ENCODE data around the gene IL1RL2. TPM values are rescaled to one million over a fixed set of nuclear protein-coding genes. Genes with fewer than 3 reads are reported as not detected.
A peak's percentile ranks its signal among the peaks of the same experiment; 100 is the strongest.

IL1RL2 gene
- total and polyA plus RNA-seq, 2 of the 4 experiments (the other 2 are of a cell fraction), result 0.09 to 0.36 TPM

DNA sequence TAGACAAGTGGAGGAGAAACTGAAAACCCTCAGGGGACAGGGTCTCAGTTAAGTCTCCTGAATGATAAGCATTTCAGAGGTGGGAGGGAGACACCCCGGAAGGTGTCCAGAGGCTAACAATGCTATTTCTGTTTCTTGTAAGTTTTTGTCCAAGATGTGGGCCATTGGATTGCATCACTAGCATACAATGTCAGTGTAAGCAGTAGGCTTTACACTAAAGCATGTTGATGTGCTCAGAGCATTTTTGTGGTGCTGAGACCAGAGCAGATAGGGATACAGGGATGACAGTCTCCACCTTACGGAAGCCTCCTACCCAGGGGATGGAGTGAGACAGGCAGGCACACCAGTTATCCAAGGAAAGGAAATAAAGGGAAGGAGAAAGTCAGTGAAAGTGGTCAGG, 46.4 kb upstream of the IL1RL2 start:
- no peak overlapping the region for H3K56ac ChIP-seq (ENCODE audit: extremely low read depth, insufficient read depth, low read length)
- H4K20me1 ChIP-seq (ENCODE audit: insufficient read depth, low read length), result 0 out of 2 replicates have a peak, but pooled peaks cover 3% of the 10 kb centered on the region
- H3K9me3 ChIP-seq (ENCODE audit: control insufficient read depth, insufficient read depth, low read length), result peaks cover 10% of the 10 kb centered on the region
- CTCF ChIA-PET, result interaction anchor here (0.9 kb wide), 1 partner anchor 100 kb away, joined by 4 read pairs; no protein-coding TSS in a partner anchor
- peak overlapping the region; percentile 16; the same call in 1 of the 2 replicates for H2BK120ac ChIP-seq (ENCODE audit: low read depth, low read length)
- H4K91ac ChIP-seq (ENCODE audit: insufficient read depth, low read depth, low read length), result peak overlapping the region; percentile 29; the same call in 1 of the 2 replicates
- no peak overlapping the region for H2AK9ac ChIP-seq (replicated peaks; ENCODE audit: low read depth, low read length, poor library complexity)
- H3K27me3 ChIP-seq (ENCODE audit: control insufficient read depth, insufficient read depth, low read length), result no peaks in the 10 kb centered on the region
- H3K79me1 ChIP-seq (ENCODE audit: low read depth in 1 of 2, low read length in 2 of 2), result peaks cover 12 to 45% of the 10 kb centered on the region in 2 experiments
- no peak overlapping the region for H2BK20ac ChIP-seq (ENCODE audit: low read depth, low read length)
- no peak overlapping the region for H3K4me2 ChIP-seq (ENCODE audit: low read depth, low read length)
- peak overlapping the region in 1 of 2 experiments; percentile 1; a peak in 2 of 4 replicates for H4K8ac ChIP-seq (ENCODE audit: low read depth in 2 of 2, low read length in 2 of 2)
- DNase-seq (peak; percentile 59), ATAC-seq (ENCODE audit: low read depth) (no peak)
- peak overlapping the region; percentile 30; the same call in 1 of the 2 replicates for H3K4ac ChIP-seq (ENCODE audit: low read depth, low read length)
- peak overlapping the region; percentile 75; the same call in 1 of the 3 replicates for H2BK15ac ChIP-seq (ENCODE audit: low read depth, low read length)
- peak overlapping the region; percentile 38 for H2BK5ac ChIP-seq (ENCODE audit: low read depth, low read length, poor library complexity, severe bottlenecking)
- no peak overlapping the region for H3K23ac ChIP-seq (ENCODE audit: low read depth, low read length)
- H4K5ac ChIP-seq (ENCODE audit: low read depth, low read length), result peak overlapping the region; percentile 19; the same call in 1 of the 2 replicates
- no peak overlapping the region for H3K9ac ChIP-seq (ENCODE audit: low read depth, low read length)
- dilution Hi-C loops (cut with HindIII; ENCODE audit: low sequenced_read_pairs, unreplicated experiment), result no loop called here
- H3K14ac ChIP-seq (replicated peaks; ENCODE audit: low read depth, low read length), result peak overlapping the region; percentile 75
- peak overlapping the region; percentile 66; the same call in 1 of the 2 replicates for H3K18ac ChIP-seq (ENCODE audit: low read depth, low read length)
- H3K36me3 ChIP-seq (ENCODE audit: control insufficient read depth, insufficient read depth, low read length), result peaks cover 12% of the 10 kb centered on the region
- H3K4me3 ChIP-seq (ENCODE audit: insufficient read depth, low read depth, low read length), result no peak overlapping the region
- H3K27ac ChIP-seq (ENCODE audit: insufficient read depth, low read length), result peak overlapping the region; percentile 93; the same call in 1 of the 2 replicates
- POLR2A ChIA-PET (ENCODE audit: unreplicated experiment), result no interaction called here
- BruUV-seq (replicated peaks), result no TSS peak
- peak overlapping the region; percentile 85 for H2AK5ac ChIP-seq (ENCODE audit: low read depth, low read length)
- intact Hi-C loops (cut with micrococcal nuclease), result loop anchor here (2.0 to 5.0 kb wide), 2 partner anchors 76 to 118 kb away; no protein-coding TSS in a partner anchor
- in situ Hi-C loops (cut with MboI; ENCODE audit: low sequenced_read_pairs), result loop anchor here (10.0 kb wide), 1 partner anchor 116 kb away; no protein-coding TSS in a partner anchor
- H3K4me1 ChIP-seq (ENCODE audit: control insufficient read depth, insufficient read depth, low read length), result peaks cover 18% of the 10 kb centered on the region
- TF ChIP-seq, protein P1, sequence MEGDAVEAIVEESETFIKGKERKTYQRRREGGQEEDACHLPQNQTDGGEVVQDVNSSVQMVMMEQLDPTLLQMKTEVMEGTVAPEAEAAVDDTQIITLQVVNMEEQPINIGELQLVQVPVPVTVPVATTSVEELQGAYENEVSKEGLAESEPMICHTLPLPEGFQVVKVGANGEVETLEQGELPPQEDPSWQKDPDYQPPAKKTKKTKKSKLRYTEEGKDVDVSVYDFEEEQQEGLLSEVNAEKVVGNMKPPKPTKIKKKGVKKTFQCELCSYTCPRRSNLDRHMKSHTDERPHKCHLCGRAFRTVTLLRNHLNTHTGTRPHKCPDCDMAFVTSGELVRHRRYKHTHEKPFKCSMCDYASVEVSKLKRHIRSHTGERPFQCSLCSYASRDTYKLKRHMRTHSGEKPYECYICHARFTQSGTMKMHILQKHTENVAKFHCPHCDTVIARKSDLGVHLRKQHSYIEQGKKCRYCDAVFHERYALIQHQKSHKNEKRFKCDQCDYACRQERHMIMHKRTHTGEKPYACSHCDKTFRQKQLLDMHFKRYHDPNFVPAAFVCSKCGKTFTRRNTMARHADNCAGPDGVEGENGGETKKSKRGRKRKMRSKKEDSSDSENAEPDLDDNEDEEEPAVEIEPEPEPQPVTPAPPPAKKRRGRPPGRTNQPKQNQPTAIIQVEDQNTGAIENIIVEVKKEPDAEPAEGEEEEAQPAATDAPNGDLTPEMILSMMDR (conservative IDR thresholded peaks at IDR 0.05; ENCODE audit: low read depth, low read length), result no peak
- TF ChIP-seq CEBPB (IDR thresholded peaks at IDR 0.05; ENCODE audit: low read depth, low read length), result peak; percentile 71
- H3K9me1 ChIP-seq (ENCODE audit: insufficient read depth, low read length), result peaks cover 19% of the 10 kb centered on the region
- 91% methylated on average over 1 of the region's 2 CpGs; no CpG with 5 or more reads in 1 of the 2 experiments for WGBS, 2 experiments (ENCODE audit: extremely low coverage in 2 of 2, insufficient read length in 1 of 2)
- H2AFZ ChIP-seq (replicated peaks; ENCODE audit: low read length, poor library complexity), result no peak overlapping the region

All from IMR-90 (cell line).